ENCODE data around the gene ADNP.

DNA sequence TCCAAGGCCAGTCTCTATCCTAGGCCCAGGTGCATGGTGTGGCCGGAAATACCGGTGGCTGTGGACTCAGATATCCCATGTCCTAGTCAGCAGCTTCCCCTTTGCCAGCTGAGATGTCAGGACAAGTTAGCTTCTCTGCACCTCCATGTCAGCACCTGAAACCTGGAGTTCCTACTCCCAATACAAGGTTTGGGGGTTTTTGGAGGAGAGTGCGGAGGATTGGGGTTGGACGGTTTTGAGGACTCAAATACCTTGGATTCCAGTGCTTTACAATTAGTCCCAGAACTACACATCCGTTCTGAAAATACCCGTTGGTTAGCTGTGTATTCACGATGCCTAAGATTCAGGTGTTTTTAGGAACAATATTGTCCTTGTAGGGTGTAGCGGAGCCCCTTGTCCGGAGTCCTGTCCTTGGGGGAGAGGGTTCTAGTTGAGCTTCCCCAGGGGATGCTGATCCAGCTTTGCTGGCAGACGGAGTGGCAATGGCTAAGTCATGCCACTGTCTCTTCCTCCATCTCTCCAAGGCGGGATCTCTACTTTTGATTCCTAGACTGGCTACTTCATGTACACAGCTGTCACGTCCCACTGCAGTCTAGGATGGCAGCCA lies 45.0 kb downstream of the ADNP start:
- TF ChIP-seq, protein P1, sequence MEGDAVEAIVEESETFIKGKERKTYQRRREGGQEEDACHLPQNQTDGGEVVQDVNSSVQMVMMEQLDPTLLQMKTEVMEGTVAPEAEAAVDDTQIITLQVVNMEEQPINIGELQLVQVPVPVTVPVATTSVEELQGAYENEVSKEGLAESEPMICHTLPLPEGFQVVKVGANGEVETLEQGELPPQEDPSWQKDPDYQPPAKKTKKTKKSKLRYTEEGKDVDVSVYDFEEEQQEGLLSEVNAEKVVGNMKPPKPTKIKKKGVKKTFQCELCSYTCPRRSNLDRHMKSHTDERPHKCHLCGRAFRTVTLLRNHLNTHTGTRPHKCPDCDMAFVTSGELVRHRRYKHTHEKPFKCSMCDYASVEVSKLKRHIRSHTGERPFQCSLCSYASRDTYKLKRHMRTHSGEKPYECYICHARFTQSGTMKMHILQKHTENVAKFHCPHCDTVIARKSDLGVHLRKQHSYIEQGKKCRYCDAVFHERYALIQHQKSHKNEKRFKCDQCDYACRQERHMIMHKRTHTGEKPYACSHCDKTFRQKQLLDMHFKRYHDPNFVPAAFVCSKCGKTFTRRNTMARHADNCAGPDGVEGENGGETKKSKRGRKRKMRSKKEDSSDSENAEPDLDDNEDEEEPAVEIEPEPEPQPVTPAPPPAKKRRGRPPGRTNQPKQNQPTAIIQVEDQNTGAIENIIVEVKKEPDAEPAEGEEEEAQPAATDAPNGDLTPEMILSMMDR (conservative IDR thresholded peaks at IDR 0.05): no peak
- TF ChIP-seq ZFX (IDR thresholded peaks at IDR 0.05): no peak

All from C4-2B (cell line).